Osteoblast (primary cell): ENCODE measurements around the gene MED25. TPM values are rescaled to one million over a fixed set of nuclear protein-coding genes. Genes with fewer than 3 reads are reported as not detected.

Experiments
- DNase-seq: peaks from one replicate; pipeline ENCODE4 v3.0.0; 2011; ENCODE audit warnings: low spot score, mixed read lengths; ENCODE audit not compliant: insufficient read length; ENCODE audit errors: missing footprints
- H2AFZ ChIP-seq: 2 replicates; pipeline ENCODE4 v1.6.0; 2011; ENCODE audit warnings: mild to moderate bottlenecking, low read length
- H3K27ac ChIP-seq: 2 replicates; pipeline ENCODE4 v1.5.1; 2011; ENCODE audit warnings: mild to moderate bottlenecking, low read depth, low read length, moderate library complexity
- H3K27me3 ChIP-seq: 2 replicates; pipeline ENCODE4 v1.6.0; 2012; ENCODE audit warnings: mild to moderate bottlenecking, control low read depth, inconsistent platforms, low read length, moderate library complexity; ENCODE audit not compliant: insufficient read depth
- H3K36me3 ChIP-seq: 2 replicates; pipeline ENCODE4 v1.5.1; 2011; ENCODE audit warnings: mild to moderate bottlenecking, low read length, control low read depth, moderate library complexity; ENCODE audit not compliant: insufficient read depth
- H3K4me1 ChIP-seq: 2 replicates; pipeline ENCODE4 v1.5.1; 2011; ENCODE audit warnings: mild to moderate bottlenecking, low read length, control low read depth, moderate library complexity; ENCODE audit not compliant: insufficient read depth
- H3K4me2 ChIP-seq: 2 replicates; pipeline ENCODE4 v1.6.0; 2011; ENCODE audit warnings: mild to moderate bottlenecking, low read length; ENCODE audit not compliant: insufficient read depth
- H3K4me3 ChIP-seq: fragments of 200-600 bp; sonication (generic); 3 replicates; pipeline ENCODE4 v1.5.1; 2012; ENCODE audit warnings: mild to moderate bottlenecking, low read length, inconsistent platforms; ENCODE audit not compliant: insufficient read depth
- H3K79me2 ChIP-seq: 2 replicates; pipeline ENCODE4 v1.6.0; 2012; ENCODE audit warnings: mild to moderate bottlenecking, low read length, control low read depth, inconsistent platforms; ENCODE audit not compliant: insufficient read depth
- H3K9me3 ChIP-seq: 2 replicates; pipeline ENCODE4 v1.5.1; 2011; ENCODE audit warnings: low read depth, low read length, control low read depth
- H4K20me1 ChIP-seq: 2 replicates; pipeline ENCODE4 v1.6.0; 2012; ENCODE audit warnings: mild to moderate bottlenecking, low read length, control low read depth; ENCODE audit not compliant: insufficient read depth
- CTCF ChIP-seq: IDR thresholded peaks from 2 replicates; pipeline ENCODE4 v1.5.1; 2011; ENCODE audit warnings: mild to moderate bottlenecking, low read depth, low read length, moderate library complexity; ENCODE audit errors: extremely low read depth
- total RNA-seq: library from RNA; depleted of rRNA; stranded (reverse); fragments of >200 nt; gene quantifications from 2 replicates; pipeline ENCODE4 v1.2.3, GENCODE V29; 2012

MED25 gene
- total RNA-seq, 1 donor = 19.5 TPM

GRCh38 chr19:49877879-49878743 lies 60.0 kb downstream of the MED25 start:
- Histone ChIP-seq H3K79me2 (peaks cover 41% of the 10 kb centered on the region), H3K27ac (peak overlapping the region; percentile 100), H3K27me3 (no peaks in the 10 kb centered on the region), H3K4me1 (peaks cover 20% of the 10 kb centered on the region), H3K4me2 (peak overlapping the region; percentile 94), H3K4me3 (peak overlapping the region; percentile 100), H3K9me3 (no peaks in the 10 kb centered on the region), H3K36me3 (peaks cover 33% of the 10 kb centered on the region), H4K20me1 (peaks cover 4% of the 10 kb centered on the region), H2AFZ (peak overlapping the region; percentile 96)
- peak; percentile 100 for DNase-seq
- no peak for TF ChIP-seq CTCF

DNA sequence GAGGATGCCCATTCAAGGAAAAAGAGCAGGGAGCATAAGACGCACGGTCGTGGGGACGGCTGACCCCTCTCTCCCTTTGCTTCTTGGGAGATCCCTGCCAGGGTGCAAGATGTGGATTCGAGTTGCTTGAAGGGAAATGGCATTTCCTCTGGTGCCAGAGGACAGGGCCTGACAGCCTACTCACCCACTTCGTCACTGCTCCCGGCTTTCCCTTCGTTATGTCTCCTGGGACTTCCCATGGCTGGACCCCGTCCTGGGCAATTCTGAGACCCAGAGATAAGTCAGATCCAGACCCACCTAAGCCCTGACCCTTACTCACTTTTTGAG lies 60.6 kb downstream of the MED25 start:
- TF ChIP-seq CTCF = no peak
- Histone ChIP-seq H3K4me3 (peak overlapping the region; percentile 100), H3K27ac (peak overlapping the region; percentile 100), H3K27me3 (no peaks in the 10 kb centered on the region), H4K20me1 (peaks cover 4% of the 10 kb centered on the region), H3K36me3 (peaks cover 39% of the 10 kb centered on the region), H3K79me2 (peaks cover 36% of the 10 kb centered on the region), H3K4me1 (peaks cover 20% of the 10 kb centered on the region), H3K9me3 (no peaks in the 10 kb centered on the region), H3K4me2 (peak overlapping the region; percentile 94), H2AFZ (no peak overlapping the region)
- no peak for DNase-seq

DNA sequence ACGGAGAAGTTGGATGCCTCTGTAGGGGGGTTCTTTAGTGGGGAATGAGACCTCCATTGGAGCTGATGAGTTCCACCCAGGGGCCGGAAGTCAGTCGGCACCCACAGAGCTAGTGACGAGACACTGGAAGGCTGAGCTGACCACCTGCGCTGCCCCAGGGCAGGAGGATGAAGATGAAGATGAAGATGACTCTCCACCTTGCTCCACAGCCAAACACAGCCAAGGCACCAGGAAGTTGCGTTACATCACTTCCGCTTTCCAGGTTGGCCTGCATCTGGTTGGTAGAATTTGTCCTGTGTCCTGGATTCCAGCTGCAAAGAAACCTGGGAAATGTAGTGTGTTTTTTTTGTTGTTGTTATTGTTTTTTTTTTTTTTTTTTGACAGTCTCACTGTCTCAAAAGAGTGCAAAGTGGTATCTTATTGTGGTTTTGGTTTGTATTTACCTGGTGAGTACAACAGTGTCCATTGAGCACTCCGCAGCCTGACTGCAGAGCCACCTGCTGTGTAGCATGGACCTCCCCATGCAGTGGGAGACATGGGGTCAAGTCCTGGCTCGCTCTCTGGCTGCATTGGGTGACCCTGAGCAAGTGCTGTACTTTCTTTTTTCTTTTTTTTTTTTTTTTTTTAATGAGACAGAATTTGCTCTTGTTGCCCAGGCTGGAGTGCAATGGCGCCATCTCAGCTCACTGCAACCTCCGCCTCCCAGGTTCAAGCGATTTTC lies 61.3 kb downstream of the MED25 start:
- no peak for TF ChIP-seq CTCF
- H3K79me2 ChIP-seq = peaks cover 29% of the 10 kb centered on the region
- no peak overlapping the region for H2AFZ ChIP-seq
- H3K27me3 ChIP-seq = no peaks in the 10 kb centered on the region
- DNase-seq = no peak
- H3K4me2 ChIP-seq = no peak overlapping the region
- H3K36me3 ChIP-seq = peaks cover 41% of the 10 kb centered on the region
- peaks cover 20% of the 10 kb centered on the region for H3K4me1 ChIP-seq
- H3K4me3 ChIP-seq = no peak overlapping the region
- H4K20me1 ChIP-seq = peaks cover 4% of the 10 kb centered on the region
- H3K27ac ChIP-seq = no peak overlapping the region
- no peaks in the 10 kb centered on the region for H3K9me3 ChIP-seq

DNA sequence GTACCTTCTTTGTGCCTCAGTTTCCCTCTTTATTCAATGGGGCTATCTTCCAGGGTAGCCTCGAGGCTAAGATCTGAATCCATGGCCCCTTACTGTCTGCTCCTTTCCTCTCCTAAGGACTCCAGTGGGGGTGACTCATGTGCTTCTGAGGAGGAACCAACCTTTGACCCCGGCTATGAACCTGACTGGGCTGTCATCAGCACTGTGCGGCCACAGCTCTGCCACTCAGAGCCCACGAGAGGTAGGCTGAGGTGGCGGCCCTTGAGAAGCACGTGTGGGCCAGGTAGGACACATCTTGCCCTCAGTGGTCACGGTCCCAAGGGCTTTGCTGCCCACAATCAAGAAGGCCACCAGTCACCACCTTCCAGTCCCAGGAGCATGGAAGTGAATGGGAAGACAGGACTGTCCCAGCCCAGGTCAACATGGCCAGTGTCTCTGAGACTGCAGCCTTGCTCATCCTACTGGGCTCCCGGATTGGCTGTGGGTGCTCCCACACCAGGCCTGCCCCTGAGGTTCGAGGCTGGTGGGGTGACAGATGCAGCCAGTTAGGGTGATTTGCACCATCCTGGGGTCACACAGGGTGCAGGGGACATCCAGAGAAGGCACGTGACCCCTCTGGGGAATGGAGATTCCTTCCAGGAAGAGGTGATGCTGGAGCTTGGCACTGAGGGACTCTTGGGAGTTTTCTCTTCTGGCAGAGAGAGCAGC lies 62.2 kb downstream of the MED25 start:
- DNase-seq = no peak
- H3K27ac ChIP-seq = no peak overlapping the region
- H3K36me3 ChIP-seq = peaks cover 47% of the 10 kb centered on the region
- TF ChIP-seq CTCF = no peak
- H2AFZ ChIP-seq = no peak overlapping the region
- H3K79me2 ChIP-seq = peaks cover 20% of the 10 kb centered on the region
- H3K9me3 ChIP-seq = no peaks in the 10 kb centered on the region
- no peak overlapping the region for H3K4me3 ChIP-seq
- H4K20me1 ChIP-seq = peaks cover 4% of the 10 kb centered on the region
- no peaks in the 10 kb centered on the region for H3K27me3 ChIP-seq
- H3K4me1 ChIP-seq = peaks cover 15% of the 10 kb centered on the region
- no peak overlapping the region for H3K4me2 ChIP-seq
